Karpas-422 (cell line): ENCODE results near the gene DICER1. TPM values are rescaled to one million over a fixed set of nuclear protein-coding genes. Genes with fewer than 3 reads are reported as not detected.

Source experiments
- DNase-seq: peaks from one replicate; pipeline ENCODE4 v3.0.0-alpha.2; 2015
- H2AFZ ChIP-seq: fragments of 200-600 bp; sonication (generic); 2 replicates; pipeline ENCODE4 v1.6.1; 2014; ENCODE audit warnings: antibody characterized with exemption, low read length, mixed read lengths
- H3K27ac ChIP-seq: fragments of 200-600 bp; sonication (generic); 2 replicates; pipeline ENCODE4 v1.5.1; 2014; ENCODE audit warnings: mild to moderate bottlenecking, low read length, moderate library complexity
- H3K27me3 ChIP-seq: fragments of 200-600 bp; sonication (generic); 2 replicates; pipeline ENCODE4 v1.6.1; 2014; ENCODE audit warnings: low read length, mixed read lengths
- H3K36me3 ChIP-seq: fragments of 200-600 bp; sonication (generic); 2 replicates; pipeline ENCODE4 v1.6.1; 2014; ENCODE audit warnings: low read length, mixed read lengths; ENCODE audit not compliant: insufficient read depth
- H3K4me1 ChIP-seq: fragments of 200-600 bp; sonication (generic); 2 replicates; pipeline ENCODE4 v1.6.1; 2014; ENCODE audit warnings: mild to moderate bottlenecking, low read length, mixed read lengths
- H3K4me2 ChIP-seq: fragments of 200-600 bp; sonication (generic); 2 replicates; pipeline ENCODE4 v1.6.1; 2014; ENCODE audit warnings: low read length, low read depth, mild to moderate bottlenecking; ENCODE audit not compliant: poor library complexity, severe bottlenecking
- H3K4me3 ChIP-seq: fragments of 200-600 bp; sonication (generic); 2 replicates; pipeline ENCODE4 v1.5.1; 2014; ENCODE audit warnings: mild to moderate bottlenecking, antibody characterized with exemption, low read length, mixed read lengths
- H3K79me2 ChIP-seq: fragments of 200-600 bp; sonication (generic); 2 replicates; pipeline ENCODE4 v1.6.1; 2014; ENCODE audit warnings: mild to moderate bottlenecking, low read length, mixed read lengths
- H3K9ac ChIP-seq: fragments of 200-600 bp; sonication (generic); 2 replicates; pipeline ENCODE4 v1.6.0; 2014; ENCODE audit warnings: low read length
- H3K9me2 ChIP-seq: fragments of 200-600 bp; sonication (generic), shearing (Covaris generic); replicated peaks from 2 replicates; pipeline ENCODE4 v1.6.0; 2014; ENCODE audit warnings: mild to moderate bottlenecking, low read length, moderate library complexity; ENCODE audit not compliant: insufficient read depth
- H3K9me3 ChIP-seq: fragments of 300-700, 200-600 bp; sonication (generic); 2 replicates; pipeline ENCODE4 v1.6.1; 2014; ENCODE audit warnings: low read length, mixed read lengths
- H4K20me1 ChIP-seq: fragments of 200-600 bp; sonication (generic); 2 replicates; pipeline ENCODE4 v1.6.1; 2014; ENCODE audit warnings: mild to moderate bottlenecking, antibody characterized with exemption, low read length, low read depth; ENCODE audit not compliant: insufficient read depth
- total RNA-seq: library from RNA; depleted of rRNA; stranded (reverse); fragments of >200 nt; shearing (Covaris generic); gene quantifications from 2 replicates; pipeline ENCODE4 v1.2.3, GENCODE V29; 2014; ENCODE audit warnings: low replicate concordance

The DICER1 gene
- total RNA-seq, 1 experiment from 2014 or later, result 314 TPM

DNA sequence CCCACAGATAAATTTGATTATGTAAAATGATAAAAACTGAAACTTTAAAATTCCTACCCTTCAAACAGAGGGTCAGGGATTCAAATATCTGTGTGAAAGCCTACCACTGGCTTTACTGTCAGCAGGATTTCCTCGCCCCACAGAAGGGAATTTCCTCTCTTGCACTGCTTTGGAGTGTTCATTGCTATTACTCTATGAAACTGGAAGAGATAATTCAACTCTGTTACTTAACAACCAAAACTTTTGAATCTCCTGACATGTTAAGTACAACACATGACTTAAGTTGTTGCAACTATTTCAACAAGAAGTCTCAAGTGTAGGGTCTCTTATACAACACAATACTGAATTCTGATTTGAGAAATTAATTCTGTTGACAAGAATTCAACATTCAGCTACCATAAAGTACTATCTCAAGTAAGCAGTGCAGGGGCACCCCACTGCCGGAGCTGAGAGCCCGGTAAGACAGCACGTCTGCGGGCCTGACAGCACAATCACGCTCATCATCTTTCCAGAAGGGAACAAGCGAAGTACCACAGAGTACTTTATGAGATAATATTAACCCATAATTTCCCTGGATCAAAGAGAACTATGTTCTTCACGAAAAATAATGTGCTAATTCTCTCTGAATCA, 22.9 kb downstream of the DICER1 start:
- H3K4me1 ChIP-seq, result peaks cover 13% of the 10 kb centered on the region
- no peaks in the 10 kb centered on the region for H3K27me3 ChIP-seq
- H3K4me2 ChIP-seq, result no peak overlapping the region
- no peak for DNase-seq
- H3K9me3 ChIP-seq, result no peaks in the 10 kb centered on the region
- no peaks in the 10 kb centered on the region for H3K9me2 ChIP-seq
- H3K4me3 ChIP-seq, result no peak overlapping the region
- H3K36me3 ChIP-seq, result peaks cover 59% of the 10 kb centered on the region
- no peak overlapping the region; the same call in 1 of the 2 replicates for H3K27ac ChIP-seq
- H3K79me2 ChIP-seq, result peaks cover 90% of the 10 kb centered on the region
- no peak overlapping the region for H3K9ac ChIP-seq
- 0 out of 2 replicates have a peak, but pooled peaks cover 3% of the 10 kb centered on the region for H4K20me1 ChIP-seq
- no peak overlapping the region for H2AFZ ChIP-seq

DNA sequence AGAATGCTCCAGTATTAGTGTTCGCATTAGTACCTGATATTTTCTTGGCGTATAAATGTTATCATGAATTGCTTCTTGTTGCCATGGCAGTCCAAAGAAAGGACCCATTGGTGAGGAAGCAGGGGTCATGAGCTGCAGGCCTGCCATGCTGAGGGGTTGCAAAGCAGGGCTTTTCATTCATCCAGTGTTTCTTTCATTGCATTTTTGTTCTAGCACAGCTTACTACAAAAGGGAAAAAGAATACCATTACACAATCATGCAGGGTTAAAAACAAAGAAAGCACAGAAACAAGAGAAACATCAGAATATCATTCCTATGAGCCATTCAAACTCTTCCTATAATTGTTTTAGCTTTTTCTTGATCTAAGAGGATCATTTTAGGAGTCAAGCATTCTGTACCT, 24.0 kb downstream of the DICER1 start:
- Histone ChIP-seq H3K9me3 (no peaks in the 10 kb centered on the region), H3K4me1 (peaks cover 8% of the 10 kb centered on the region), H3K79me2 (peaks cover 92% of the 10 kb centered on the region), H3K27me3 (no peaks in the 10 kb centered on the region), H3K27ac (no peak overlapping the region), H3K4me3 (no peak overlapping the region), H2AFZ (no peak overlapping the region), H3K4me2 (no peak overlapping the region), H3K9ac (no peak overlapping the region), H4K20me1 (0 out of 2 replicates have a peak, but pooled peaks cover 3% of the 10 kb centered on the region), H3K9me2 (no peaks in the 10 kb centered on the region), H3K36me3 (peaks cover 65% of the 10 kb centered on the region)
- DNase-seq, result no peak

DNA sequence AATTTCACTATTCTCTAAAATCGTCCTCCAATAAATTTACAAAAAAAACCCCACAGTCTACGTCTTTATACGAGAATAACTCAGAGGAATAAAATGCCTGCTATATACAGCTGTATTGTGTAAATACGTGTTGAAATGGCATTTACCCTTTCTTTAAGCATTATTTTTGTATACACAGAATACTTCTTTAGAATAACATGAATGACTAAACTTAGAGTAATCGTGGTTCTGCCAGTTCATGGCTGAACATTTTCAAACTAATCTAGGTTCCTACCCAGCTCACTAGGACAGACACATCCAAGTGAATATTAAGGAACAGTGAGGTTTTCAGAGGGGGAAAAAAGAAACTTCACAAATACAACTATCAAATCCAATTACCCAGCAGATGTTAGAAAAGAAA, 24.6 kb downstream of the DICER1 start:
- Histone ChIP-seq H4K20me1 (no peaks in the 10 kb centered on the region), H3K9me3 (no peaks in the 10 kb centered on the region)

DNA sequence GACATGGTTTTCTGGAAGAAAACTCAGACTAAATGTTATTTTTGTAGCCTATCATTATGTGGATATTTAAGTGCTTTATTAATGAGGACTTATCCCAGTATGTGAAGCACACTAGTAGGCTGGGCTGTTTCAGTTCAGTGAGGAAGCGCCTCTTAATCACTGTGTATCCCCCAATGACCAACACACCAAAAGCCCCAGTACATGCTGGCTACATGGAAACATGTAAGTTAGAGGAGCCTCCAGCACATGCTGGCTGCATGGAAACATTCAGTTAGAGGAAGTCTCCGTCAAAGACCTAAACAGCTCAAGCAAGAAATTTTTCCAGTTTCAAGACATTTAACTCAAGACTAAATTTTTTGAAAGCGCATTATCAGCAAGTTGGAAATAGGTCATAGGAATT, 26.8 kb downstream of the DICER1 start:
- no peaks in the 10 kb centered on the region for H3K27me3 ChIP-seq

More for the DNA sequence above, 24.6 kb downstream of the DICER1 start:
- DNase-seq, result no peak
- no peak overlapping the region for H3K9ac ChIP-seq
- H3K27me3 ChIP-seq, result no peaks in the 10 kb centered on the region
- peaks cover 71% of the 10 kb centered on the region for H3K36me3 ChIP-seq
- H3K4me2 ChIP-seq, result no peak overlapping the region
- no peak overlapping the region for H2AFZ ChIP-seq
- H3K27ac ChIP-seq, result no peak overlapping the region
- H3K9me2 ChIP-seq, result no peaks in the 10 kb centered on the region
- peaks cover 8% of the 10 kb centered on the region for H3K4me1 ChIP-seq
- no peak overlapping the region for H3K4me3 ChIP-seq
- peaks cover 92% of the 10 kb centered on the region for H3K79me2 ChIP-seq

DNA sequence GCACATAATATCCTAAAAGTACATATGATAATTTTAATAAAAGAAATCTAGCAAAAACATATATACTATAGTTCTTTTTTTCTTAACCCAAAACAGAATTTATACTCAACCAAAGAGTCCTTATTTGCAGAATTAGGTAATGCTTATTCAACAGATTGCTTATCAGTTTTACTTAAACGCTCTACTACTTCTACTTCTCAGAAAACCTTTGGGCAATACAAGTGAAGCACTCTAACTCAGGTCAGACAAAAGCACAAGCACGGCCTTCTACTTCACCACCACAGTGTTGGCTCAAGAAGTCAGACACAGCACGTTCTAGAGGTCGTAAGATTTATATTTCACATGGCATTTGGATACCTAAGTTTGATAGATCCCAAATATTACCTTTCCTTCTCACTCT, 29.2 kb downstream of the DICER1 start:
- no peak overlapping the region for H3K4me3 ChIP-seq
- no peak overlapping the region for H3K27ac ChIP-seq
- no peak overlapping the region for H2AFZ ChIP-seq
- no peaks in the 10 kb centered on the region for H4K20me1 ChIP-seq
- no peak overlapping the region for H3K9ac ChIP-seq
- H3K9me3 ChIP-seq, result no peaks in the 10 kb centered on the region
- no peaks in the 10 kb centered on the region for H3K27me3 ChIP-seq
- H3K4me1 ChIP-seq, result peaks cover 13% of the 10 kb centered on the region
- no peaks in the 10 kb centered on the region for H3K9me2 ChIP-seq
- DNase-seq, result no peak
- H3K4me2 ChIP-seq, result no peak overlapping the region
- peaks cover 89% of the 10 kb centered on the region for H3K36me3 ChIP-seq
- peaks cover 88% of the 10 kb centered on the region for H3K79me2 ChIP-seq

More for the DNA sequence above, 26.8 kb downstream of the DICER1 start:
- DNase-seq, result no peak
- Histone ChIP-seq H3K4me1 (peaks cover 13% of the 10 kb centered on the region), H3K4me3 (no peak overlapping the region), H3K9me2 (no peaks in the 10 kb centered on the region), H2AFZ (no peak overlapping the region), H3K27ac (no peak overlapping the region), H3K9ac (no peak overlapping the region), H3K4me2 (no peak overlapping the region), H3K79me2 (peaks cover 88% of the 10 kb centered on the region), H3K36me3 (peaks cover 87% of the 10 kb centered on the region), H4K20me1 (no peaks in the 10 kb centered on the region), H3K9me3 (no peaks in the 10 kb centered on the region)

DNA sequence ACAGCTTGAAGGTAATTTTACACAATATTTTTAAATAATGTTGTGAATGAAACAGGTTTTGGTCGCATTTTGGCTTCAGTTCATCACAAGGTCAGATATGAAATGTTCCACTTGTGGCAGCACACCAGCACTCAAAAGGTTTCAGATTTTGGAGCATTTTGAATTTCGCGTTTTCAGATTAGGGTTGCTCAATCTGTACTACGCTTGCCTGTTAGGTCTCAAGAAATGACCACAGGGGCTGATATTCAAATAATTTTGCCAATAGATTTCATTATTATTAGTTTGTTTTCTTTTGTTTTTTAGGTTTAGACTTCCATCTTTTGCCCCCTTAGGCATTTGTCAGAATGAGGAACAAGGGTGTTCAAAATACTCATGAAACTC, 29.8 kb downstream of the DICER1 start:
- H3K79me2 ChIP-seq, result peaks cover 88% of the 10 kb centered on the region
- DNase-seq, result no peak
- H3K4me2 ChIP-seq, result no peak overlapping the region
- H3K36me3 ChIP-seq, result peaks cover 89% of the 10 kb centered on the region
- H2AFZ ChIP-seq, result no peak overlapping the region
- H3K9me3 ChIP-seq, result no peaks in the 10 kb centered on the region
- H3K9ac ChIP-seq, result no peak overlapping the region
- H3K4me1 ChIP-seq, result peaks cover 13% of the 10 kb centered on the region
- no peaks in the 10 kb centered on the region for H3K9me2 ChIP-seq
- H3K27ac ChIP-seq, result no peak overlapping the region
- no peaks in the 10 kb centered on the region for H4K20me1 ChIP-seq
- no peak overlapping the region for H3K4me3 ChIP-seq
- no peaks in the 10 kb centered on the region for H3K27me3 ChIP-seq

DNA sequence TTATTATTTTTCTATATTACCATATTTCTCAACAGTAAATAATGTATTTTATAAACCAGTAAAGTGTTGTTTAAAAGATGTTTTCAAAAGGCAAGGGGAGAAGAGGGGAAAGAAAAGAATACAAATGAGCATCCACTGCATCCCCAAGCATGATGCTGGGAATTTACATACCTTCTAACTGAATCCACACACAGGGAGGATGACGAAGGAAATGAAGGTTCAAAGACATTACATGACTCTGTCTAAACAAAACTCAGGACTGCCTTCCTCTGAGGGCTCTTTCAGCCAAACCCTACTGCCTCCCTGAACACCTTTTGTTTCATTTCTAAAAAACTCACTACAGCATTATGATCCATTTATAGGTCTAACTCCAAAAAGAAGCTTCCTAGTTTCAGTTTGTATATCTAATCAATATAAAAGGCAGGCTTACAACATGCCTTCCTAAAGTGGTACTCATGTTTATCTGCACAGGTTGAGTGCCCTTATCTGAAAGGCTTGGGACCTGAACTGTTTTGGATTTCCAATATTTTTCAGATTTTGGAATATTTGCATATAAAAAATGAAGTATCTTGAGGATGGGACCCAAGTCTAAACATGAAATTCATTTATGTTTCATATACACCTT, 30.3 kb downstream of the DICER1 start:
- Histone ChIP-seq H3K4me3 (no peak overlapping the region), H3K27ac (no peak overlapping the region), H3K9ac (no peak overlapping the region), H3K27me3 (no peaks in the 10 kb centered on the region), H3K36me3 (peaks cover 89% of the 10 kb centered on the region), H3K9me2 (no peaks in the 10 kb centered on the region), H2AFZ (no peak overlapping the region), H3K9me3 (no peaks in the 10 kb centered on the region), H3K4me1 (peaks cover 13% of the 10 kb centered on the region), H4K20me1 (no peaks in the 10 kb centered on the region), H3K4me2 (no peak overlapping the region), H3K79me2 (peaks cover 88% of the 10 kb centered on the region)
- no peak for DNase-seq

DNA sequence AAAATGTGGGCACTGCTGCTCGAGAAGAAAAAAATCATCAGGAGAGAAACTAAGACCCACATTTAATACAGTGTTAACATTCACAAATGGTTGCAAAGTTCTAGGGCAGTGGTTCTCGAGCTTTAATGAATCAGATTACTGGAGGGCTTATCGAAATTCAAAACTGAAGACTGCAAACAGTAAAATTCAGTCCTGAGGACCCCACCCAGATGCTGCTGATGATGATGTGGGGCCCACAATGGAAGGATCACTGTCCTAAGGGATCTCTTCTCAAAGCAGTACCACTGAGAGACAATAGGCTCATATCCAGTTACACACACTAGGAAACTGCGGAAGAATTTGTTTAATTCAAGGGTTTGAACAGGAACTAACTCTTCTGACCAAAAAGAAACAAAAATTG, 31.4 kb downstream of the DICER1 start:
- Histone ChIP-seq H3K27me3 (no peaks in the 10 kb centered on the region), H4K20me1 (no peaks in the 10 kb centered on the region), H3K27ac (no peak overlapping the region), H3K4me1 (peaks cover 13% of the 10 kb centered on the region), H3K4me2 (no peak overlapping the region), H3K79me2 (peaks cover 90% of the 10 kb centered on the region), H3K9ac (no peak overlapping the region), H3K36me3 (peaks cover 89% of the 10 kb centered on the region), H3K9me2 (no peaks in the 10 kb centered on the region), H3K4me3 (no peak overlapping the region), H2AFZ (no peak overlapping the region), H3K9me3 (no peaks in the 10 kb centered on the region)
- no peak for DNase-seq
